ENCODE results near the gene PHACTR3. TPM values are rescaled to one million over a fixed set of nuclear protein-coding genes. Genes with fewer than 3 reads are reported as not detected.

PHACTR3 gene
- total and polyA plus RNA-seq, 2 experiments from 2014 or later, result 0.45 to 0.61 TPM

- Histone ChIP-seq H3K27ac (ENCODE audit: low read depth) (no peak overlapping the region), H3F3A (replicated peaks; ENCODE audit: low read depth) (no peaks in the 10 kb centered on the region), H3K79me2 (replicated peaks; ENCODE audit: insufficient read depth) (no peaks in the 10 kb centered on the region), H2AFZ (no peak overlapping the region), H3K9me2 (ENCODE audit: insufficient read depth) (no peaks in the 10 kb centered on the region), H3K27me3 (ENCODE audit: insufficient read depth) (no peaks in the 10 kb centered on the region), H4K20me1 (replicated peaks; ENCODE audit: insufficient read depth) (no peaks in the 10 kb centered on the region), H3K4me3 (no peak overlapping the region), H3K4me1 (ENCODE audit: insufficient read depth) (no peaks in the 10 kb centered on the region), H3K36me3 (ENCODE audit: insufficient read depth) (no peaks in the 10 kb centered on the region), H3K4me2 (no peak overlapping the region)
- Mint-ChIP-seq H3K4me3 (no peak overlapping the region), H3K9me3 (no peaks in the 10 kb centered on the region; the same call in 1 of the 3 replicates), H3K27me3 (ENCODE audit: insufficient read depth, low read depth, poor library complexity) (peaks cover 15% of the 10 kb centered on the region), H3K27ac (no peak overlapping the region), H3K4me1 (peaks cover 4% of the 10 kb centered on the region; the same call in 2 of the 3 replicates), H3K36me3 (ENCODE audit: low read depth) (no peaks in the 10 kb centered on the region)
- ATAC-seq (no peak), DNase-seq (ENCODE audit: low spot score) (no peak)
- TF ChIP-seq ETS1 (IDR thresholded peaks at IDR 0.05), result no peak
- no peak for TF ChIP-seq STAT1 (IDR thresholded peaks at IDR 0.05; ENCODE audit: unreplicated experiment)
- no peak for TF ChIP-seq NANOG (IDR thresholded peaks at IDR 0.05; ENCODE audit: borderline replicate concordance)
- TF ChIP-seq EZH2phosphoT487 (IDR thresholded peaks at IDR 0.05; ENCODE audit: unreplicated experiment), result no peak
- no peak for TF ChIP-seq EZH2 (IDR thresholded peaks at IDR 0.05; ENCODE audit: low read depth, unreplicated experiment)
- TF ChIP-seq CREB1 (CRISPR knock-in tag; IDR thresholded peaks at IDR 0.05; ENCODE audit: low read depth), result no peak
- no peak for TF ChIP-seq CTCF (conservative IDR thresholded peaks at IDR 0.05; ENCODE audit: low read depth in 2 of 2)
- TF ChIP-seq ZNF114 (CRISPR knock-in tag; IDR thresholded peaks at IDR 0.05), result no peak
- TF ChIP-seq POLR2AphosphoS5 (IDR thresholded peaks at IDR 0.05; ENCODE audit: low read depth), result no peak
- no peak for TF ChIP-seq ZNF331 (CRISPR knock-in tag; IDR thresholded peaks at IDR 0.05; ENCODE audit: low read depth)
- TF ChIP-seq, protein P1, sequence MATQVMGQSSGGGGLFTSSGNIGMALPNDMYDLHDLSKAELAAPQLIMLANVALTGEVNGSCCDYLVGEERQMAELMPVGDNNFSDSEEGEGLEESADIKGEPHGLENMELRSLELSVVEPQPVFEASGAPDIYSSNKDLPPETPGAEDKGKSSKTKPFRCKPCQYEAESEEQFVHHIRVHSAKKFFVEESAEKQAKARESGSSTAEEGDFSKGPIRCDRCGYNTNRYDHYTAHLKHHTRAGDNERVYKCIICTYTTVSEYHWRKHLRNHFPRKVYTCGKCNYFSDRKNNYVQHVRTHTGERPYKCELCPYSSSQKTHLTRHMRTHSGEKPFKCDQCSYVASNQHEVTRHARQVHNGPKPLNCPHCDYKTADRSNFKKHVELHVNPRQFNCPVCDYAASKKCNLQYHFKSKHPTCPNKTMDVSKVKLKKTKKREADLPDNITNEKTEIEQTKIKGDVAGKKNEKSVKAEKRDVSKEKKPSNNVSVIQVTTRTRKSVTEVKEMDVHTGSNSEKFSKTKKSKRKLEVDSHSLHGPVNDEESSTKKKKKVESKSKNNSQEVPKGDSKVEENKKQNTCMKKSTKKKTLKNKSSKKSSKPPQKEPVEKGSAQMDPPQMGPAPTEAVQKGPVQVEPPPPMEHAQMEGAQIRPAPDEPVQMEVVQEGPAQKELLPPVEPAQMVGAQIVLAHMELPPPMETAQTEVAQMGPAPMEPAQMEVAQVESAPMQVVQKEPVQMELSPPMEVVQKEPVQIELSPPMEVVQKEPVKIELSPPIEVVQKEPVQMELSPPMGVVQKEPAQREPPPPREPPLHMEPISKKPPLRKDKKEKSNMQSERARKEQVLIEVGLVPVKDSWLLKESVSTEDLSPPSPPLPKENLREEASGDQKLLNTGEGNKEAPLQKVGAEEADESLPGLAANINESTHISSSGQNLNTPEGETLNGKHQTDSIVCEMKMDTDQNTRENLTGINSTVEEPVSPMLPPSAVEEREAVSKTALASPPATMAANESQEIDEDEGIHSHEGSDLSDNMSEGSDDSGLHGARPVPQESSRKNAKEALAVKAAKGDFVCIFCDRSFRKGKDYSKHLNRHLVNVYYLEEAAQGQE (IDR thresholded peaks at IDR 0.05; ENCODE audit: unreplicated experiment), result no peak
- no peak for TF ChIP-seq JUNB (IDR thresholded peaks at IDR 0.05; ENCODE audit: unreplicated experiment)
- TF ChIP-seq, protein P2, sequence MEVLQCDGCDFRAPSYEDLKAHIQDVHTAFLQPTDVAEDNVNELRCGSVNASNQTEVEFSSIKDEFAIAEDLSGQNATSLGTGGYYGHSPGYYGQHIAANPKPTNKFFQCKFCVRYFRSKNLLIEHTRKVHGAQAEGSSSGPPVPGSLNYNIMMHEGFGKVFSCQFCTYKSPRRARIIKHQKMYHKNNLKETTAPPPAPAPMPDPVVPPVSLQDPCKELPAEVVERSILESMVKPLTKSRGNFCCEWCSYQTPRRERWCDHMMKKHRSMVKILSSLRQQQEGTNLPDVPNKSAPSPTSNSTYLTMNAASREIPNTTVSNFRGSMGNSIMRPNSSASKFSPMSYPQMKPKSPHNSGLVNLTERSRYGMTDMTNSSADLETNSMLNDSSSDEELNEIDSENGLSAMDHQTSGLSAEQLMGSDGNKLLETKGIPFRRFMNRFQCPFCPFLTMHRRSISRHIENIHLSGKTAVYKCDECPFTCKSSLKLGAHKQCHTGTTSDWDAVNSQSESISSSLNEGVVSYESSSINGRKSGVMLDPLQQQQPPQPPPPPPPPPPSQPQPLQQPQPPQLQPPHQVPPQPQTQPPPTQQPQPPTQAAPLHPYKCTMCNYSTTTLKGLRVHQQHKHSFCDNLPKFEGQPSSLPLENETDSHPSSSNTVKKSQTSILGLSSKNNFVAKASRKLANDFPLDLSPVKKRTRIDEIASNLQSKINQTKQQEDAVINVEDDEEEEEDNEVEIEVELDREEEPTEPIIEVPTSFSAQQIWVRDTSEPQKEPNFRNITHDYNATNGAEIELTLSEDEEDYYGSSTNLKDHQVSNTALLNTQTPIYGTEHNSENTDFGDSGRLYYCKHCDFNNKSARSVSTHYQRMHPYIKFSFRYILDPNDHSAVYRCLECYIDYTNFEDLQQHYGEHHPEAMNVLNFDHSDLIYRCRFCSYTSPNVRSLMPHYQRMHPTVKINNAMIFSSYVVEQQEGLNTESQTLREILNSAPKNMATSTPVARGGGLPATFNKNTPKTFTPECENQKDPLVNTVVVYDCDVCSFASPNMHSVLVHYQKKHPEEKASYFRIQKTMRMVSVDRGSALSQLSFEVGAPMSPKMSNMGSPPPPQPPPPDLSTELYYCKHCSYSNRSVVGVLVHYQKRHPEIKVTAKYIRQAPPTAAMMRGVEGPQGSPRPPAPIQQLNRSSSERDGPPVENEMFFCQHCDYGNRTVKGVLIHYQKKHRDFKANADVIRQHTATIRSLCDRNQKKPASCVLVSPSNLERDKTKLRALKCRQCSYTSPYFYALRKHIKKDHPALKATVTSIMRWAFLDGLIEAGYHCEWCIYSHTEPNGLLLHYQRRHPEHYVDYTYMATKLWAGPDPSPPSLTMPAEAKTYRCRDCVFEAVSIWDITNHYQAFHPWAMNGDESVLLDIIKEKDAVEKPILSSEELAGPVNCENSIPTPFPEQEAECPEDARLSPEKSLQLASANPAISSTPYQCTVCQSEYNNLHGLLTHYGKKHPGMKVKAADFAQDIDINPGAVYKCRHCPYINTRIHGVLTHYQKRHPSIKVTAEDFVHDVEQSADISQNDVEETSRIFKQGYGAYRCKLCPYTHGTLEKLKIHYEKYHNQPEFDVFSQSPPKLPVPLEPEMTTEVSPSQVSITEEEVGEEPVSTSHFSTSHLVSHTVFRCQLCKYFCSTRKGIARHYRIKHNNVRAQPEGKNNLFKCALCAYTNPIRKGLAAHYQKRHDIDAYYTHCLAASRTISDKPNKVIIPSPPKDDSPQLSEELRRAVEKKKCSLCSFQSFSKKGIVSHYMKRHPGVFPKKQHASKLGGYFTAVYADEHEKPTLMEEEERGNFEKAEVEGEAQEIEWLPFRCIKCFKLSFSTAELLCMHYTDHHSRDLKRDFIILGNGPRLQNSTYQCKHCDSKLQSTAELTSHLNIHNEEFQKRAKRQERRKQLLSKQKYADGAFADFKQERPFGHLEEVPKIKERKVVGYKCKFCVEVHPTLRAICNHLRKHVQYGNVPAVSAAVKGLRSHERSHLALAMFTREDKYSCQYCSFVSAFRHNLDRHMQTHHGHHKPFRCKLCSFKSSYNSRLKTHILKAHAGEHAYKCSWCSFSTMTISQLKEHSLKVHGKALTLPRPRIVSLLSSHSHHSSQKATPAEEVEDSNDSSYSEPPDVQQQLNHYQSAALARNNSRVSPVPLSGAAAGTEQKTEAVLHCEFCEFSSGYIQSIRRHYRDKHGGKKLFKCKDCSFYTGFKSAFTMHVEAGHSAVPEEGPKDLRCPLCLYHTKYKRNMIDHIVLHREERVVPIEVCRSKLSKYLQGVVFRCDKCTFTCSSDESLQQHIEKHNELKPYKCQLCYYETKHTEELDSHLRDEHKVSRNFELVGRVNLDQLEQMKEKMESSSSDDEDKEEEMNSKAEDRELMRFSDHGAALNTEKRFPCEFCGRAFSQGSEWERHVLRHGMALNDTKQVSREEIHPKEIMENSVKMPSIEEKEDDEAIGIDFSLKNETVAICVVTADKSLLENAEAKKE (CRISPR knock-in tag; IDR thresholded peaks at IDR 0.05), result no peak
Measured at GRCh38 chr20:59721386-59721785, 117.0 kb downstream of the PHACTR3 start.
